ENCODE data around the gene TAPBP.

DNA sequence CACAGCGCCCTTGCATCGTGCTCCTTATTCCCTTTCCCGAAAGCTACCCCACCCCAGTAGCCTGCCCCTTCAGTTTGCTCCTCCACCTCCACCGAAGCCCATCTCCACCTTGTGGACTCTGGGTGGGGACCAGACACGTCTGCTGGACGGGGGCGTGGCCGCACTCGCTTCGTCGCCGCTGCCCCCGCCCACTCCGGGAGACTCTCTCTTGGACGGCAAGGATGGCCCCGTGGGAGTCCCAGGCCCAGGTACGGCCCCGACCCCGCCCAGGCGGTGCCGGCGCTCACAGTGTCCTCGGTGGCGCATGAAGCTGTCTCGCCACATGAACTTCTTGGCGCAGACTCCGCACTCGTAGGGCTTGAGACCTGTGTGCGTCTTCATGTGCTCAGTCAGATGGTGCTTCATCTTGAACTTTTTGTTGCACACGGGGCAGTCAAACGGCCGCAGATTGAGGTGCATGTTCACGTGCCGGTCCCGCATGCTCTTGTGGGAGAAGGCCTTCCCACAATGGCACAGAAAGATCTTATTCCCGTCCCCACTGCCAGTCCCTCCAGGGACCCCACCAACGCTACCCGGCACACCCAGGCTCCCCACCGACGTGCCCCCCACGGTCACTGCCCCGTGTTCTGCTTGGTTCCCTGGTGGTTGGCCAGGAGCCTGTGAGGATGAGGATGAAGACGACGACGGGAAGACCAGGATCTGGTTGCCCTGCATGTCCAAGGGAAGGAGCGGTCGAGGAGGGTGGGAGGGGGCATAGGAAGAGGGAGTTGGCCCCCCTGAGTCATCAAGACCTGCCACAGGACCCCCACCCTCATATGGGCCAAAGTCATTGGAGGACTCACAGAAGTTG is 1.3 kb upstream of the TAPBP start:
- no peak for TF ChIP-seq RAD21 (IDR thresholded peaks at IDR 0.05; ENCODE audit: low read depth)
- TF ChIP-seq YY1 (IDR thresholded peaks at IDR 0.05; ENCODE audit: extremely low read depth, insufficient replicate concordance, low read depth, low read length) = no peak
- no peak for TF ChIP-seq EZH2 (IDR thresholded peaks at IDR 0.05)
- TF ChIP-seq POLR2A (IDR thresholded peaks at IDR 0.05; ENCODE audit: borderline replicate concordance, extremely low read depth, insufficient read depth, insufficient read length) = peak; percentile 15
- TF ChIP-seq, protein P1, sequence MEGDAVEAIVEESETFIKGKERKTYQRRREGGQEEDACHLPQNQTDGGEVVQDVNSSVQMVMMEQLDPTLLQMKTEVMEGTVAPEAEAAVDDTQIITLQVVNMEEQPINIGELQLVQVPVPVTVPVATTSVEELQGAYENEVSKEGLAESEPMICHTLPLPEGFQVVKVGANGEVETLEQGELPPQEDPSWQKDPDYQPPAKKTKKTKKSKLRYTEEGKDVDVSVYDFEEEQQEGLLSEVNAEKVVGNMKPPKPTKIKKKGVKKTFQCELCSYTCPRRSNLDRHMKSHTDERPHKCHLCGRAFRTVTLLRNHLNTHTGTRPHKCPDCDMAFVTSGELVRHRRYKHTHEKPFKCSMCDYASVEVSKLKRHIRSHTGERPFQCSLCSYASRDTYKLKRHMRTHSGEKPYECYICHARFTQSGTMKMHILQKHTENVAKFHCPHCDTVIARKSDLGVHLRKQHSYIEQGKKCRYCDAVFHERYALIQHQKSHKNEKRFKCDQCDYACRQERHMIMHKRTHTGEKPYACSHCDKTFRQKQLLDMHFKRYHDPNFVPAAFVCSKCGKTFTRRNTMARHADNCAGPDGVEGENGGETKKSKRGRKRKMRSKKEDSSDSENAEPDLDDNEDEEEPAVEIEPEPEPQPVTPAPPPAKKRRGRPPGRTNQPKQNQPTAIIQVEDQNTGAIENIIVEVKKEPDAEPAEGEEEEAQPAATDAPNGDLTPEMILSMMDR (IDR thresholded peaks at IDR 0.05 in 2 of 3, conservative IDR thresholded peaks at IDR 0.05 in 1 of 3; ENCODE audit: borderline replicate concordance in 1 of 3, insufficient read depth in 1 of 3, low read depth in 2 of 3, low read length in 2 of 3) = no peak
- TF ChIP-seq SP1 (IDR thresholded peaks at IDR 0.05; ENCODE audit: low read depth) = no peak

All from HCT116 (cell line).